Ovary (tissue), 9 donors: ENCODE measurements around the gene IL1RAP. TPM values are rescaled to one million over a fixed set of nuclear protein-coding genes. Genes with fewer than 3 reads are reported as not detected.

Source experiments
- DNase-seq, 5 donors: peaks; one replicate each; pipeline ENCODE4 v3.0.0-alpha.2; 2019 to 2020
- H3K27ac ChIP-seq, 2 donors: fragments of 200-600 bp; one replicate each; pipeline versions ENCODE4 v1.5.1 to v1.8.0; 2019 to 2022
- H3K27me3 ChIP-seq: fragments of 200-600 bp; one replicate; pipeline ENCODE4 v1.8.0; 2022
- H3K36me3 ChIP-seq: fragments of 200-600 bp; sonication (generic); one replicate; pipeline ENCODE4 v1.5.1; 2019
- H3K4me1 ChIP-seq: one replicate; pipeline ENCODE4 v1.8.1; 2013; ENCODE audit warnings: mild to moderate bottlenecking, moderate library complexity; ENCODE audit not compliant: insufficient read depth
- H3K4me3 ChIP-seq: fragments of 200-600 bp; sonication (generic); one replicate; pipeline ENCODE4 v1.5.1; 2017
- H3K9me3 ChIP-seq, 2 donors: fragments of 200-600 bp in 1 of 2; sonication (generic) in 1 of 2; one replicate each; pipeline versions ENCODE4 v1.5.1 to v1.8.1; 2013 to 2019; ENCODE audit warnings: mild to moderate bottlenecking in 1 of 2, moderate library complexity in 1 of 2
- EP300 ChIP-seq: sonication (generic); formaldehyde crosslinking; IDR thresholded peaks from one replicate; pipeline ENCODE4 v1.6.1; 2017; ENCODE audit warnings: antibody characterized with exemption
- POLR2A ChIP-seq: fragments of 450-650 bp; IDR thresholded peaks from one replicate; pipeline ENCODE4 v1.6.1; 2017; ENCODE audit warnings: antibody characterized with exemption, mild to moderate bottlenecking, moderate library complexity
- WGBS, 3 donors: extraction: QIAGEN DNeasy Blood & Tissue Kit in 1 of 3; methylation state at CpG; one replicate each; pipeline versions ENCODE4 v1.1.5 to v1.1.7; 2013 to 2017; 5-methylcytosine and 5-hydroxymethylcytosine counted together
- intact Hi-C, 4 donors: fragments of 100-400 bp; cut with DNase I; formaldehyde crosslinking; loops; one replicate each; pipeline versions ENCODE4 v1.11.0 to v1.15.1; 2022 to 2023
- polyA plus RNA-seq, 2 donors: library from polyadenylated mRNA; stranded (reverse); fragments of 200-250 nt in 1 of 2; fragments of 350-450 nt in 1 of 2; fragmentation: Illumina TruSeq in 1 of 2; extraction: RNeasy Lipid Tissue Mini Kit (QIAGEN cat#74804) in 1 of 2; gene quantifications; one replicate each; pipeline ENCODE4 v1.2.3, GENCODE V29; 2013 to 2014
- total RNA-seq, 7 donors: library from RNA; depleted of rRNA in 2 of 7; stranded (reverse); fragments of >200 nt in 2 of 7; fragmentation: NEBNext Ultra II Directional in 3 of 7; extraction: Animal tissue kit (Norgen Biotek cat#: 25700) in 3 of 7; gene quantifications; one replicate each; pipeline versions ENCODE4 v1.1.0 to v1.2.4, GENCODE V29; 2016 to 2023
- TF ChIP-seq, protein P1 (sequence below), 3 donors: fragments of 450-650 bp in 2 of 3; fragments of 200-600 bp in 1 of 3; IDR thresholded peaks; one replicate each; pipeline versions ENCODE4 v1.5.1 to v1.8.0; 2016 to 2022; ENCODE audit warnings: antibody characterized with exemption in 3 of 3, mild to moderate bottlenecking in 1 of 3
- donor health status: DM: no; HTN: no; CAD: no; lungs with moderate emphysema.
- donor health status: DM: no; HTN: no; CAD: no.
- donor health status: Bipolar disorder and iron deficiency.
- donor health status: DM: yes; HTN: yes; CAD: no.
- donor health status: DM: no; HTN: no; CAD: no.
- donor health status: DM: yes; HTN: yes; CAD: no.

The IL1RAP gene
- total and polyA plus RNA-seq, 9 donors = 3.2 to 20.3 (median 7.8) TPM

DNA sequence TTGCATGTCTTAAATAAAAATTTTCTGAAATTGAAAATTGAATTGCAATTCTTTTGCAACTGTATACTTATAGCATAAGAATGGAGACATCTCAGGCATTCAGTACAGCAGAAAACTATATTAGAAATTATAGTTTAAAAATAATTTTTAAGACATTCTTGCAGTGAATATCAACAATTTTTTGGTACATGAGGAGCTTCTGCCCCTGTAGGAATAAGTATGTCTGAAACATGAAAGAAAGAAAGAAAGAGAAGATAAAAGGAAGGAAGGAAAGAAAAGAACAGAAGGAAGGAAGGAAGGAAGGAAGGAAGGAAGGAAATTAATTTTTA lies 183.6 kb downstream of the IL1RAP start:
- intact Hi-C loops = no loop called here
- no peaks in the 10 kb centered on the region for H3K4me1 ChIP-seq

DNA sequence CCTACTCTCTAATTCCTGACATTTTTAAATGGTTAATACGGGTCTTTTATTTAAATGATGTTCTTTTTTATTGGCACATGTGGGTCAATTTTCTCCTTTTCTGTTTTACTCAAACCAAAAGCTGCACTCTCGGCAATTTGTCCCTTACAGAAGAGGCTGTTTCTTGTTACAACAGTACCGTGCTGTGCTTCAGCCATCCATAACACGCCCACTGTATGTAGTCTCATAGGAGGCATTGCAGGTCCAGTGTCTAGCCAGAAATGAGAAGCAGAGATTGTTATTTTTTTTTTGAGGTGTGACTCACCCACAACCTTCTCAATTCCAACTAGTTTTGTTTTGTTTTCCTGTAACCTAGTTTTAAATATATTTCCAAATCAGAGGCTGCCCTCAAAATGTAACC lies 184.0 kb downstream of the IL1RAP start:
- no peaks in the 10 kb centered on the region for H3K4me1 ChIP-seq
- no peaks in the 10 kb centered on the region for H3K9me3 ChIP-seq
- no peak overlapping the region for H3K27ac ChIP-seq
- intact Hi-C loops = no loop called here
- DNase-seq = no peak
- H3K27me3 ChIP-seq = no peaks in the 10 kb centered on the region
- no peak for TF ChIP-seq POLR2A
- TF ChIP-seq, protein P1, sequence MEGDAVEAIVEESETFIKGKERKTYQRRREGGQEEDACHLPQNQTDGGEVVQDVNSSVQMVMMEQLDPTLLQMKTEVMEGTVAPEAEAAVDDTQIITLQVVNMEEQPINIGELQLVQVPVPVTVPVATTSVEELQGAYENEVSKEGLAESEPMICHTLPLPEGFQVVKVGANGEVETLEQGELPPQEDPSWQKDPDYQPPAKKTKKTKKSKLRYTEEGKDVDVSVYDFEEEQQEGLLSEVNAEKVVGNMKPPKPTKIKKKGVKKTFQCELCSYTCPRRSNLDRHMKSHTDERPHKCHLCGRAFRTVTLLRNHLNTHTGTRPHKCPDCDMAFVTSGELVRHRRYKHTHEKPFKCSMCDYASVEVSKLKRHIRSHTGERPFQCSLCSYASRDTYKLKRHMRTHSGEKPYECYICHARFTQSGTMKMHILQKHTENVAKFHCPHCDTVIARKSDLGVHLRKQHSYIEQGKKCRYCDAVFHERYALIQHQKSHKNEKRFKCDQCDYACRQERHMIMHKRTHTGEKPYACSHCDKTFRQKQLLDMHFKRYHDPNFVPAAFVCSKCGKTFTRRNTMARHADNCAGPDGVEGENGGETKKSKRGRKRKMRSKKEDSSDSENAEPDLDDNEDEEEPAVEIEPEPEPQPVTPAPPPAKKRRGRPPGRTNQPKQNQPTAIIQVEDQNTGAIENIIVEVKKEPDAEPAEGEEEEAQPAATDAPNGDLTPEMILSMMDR (IDR thresholded peaks at IDR 0.05) = no peak
- TF ChIP-seq EP300 = no peak
- WGBS, 3 donors = 35 to 42% (median 39%) methylated on average over 4 of the region's 4 CpGs
- H3K4me3 ChIP-seq = no peak overlapping the region
- H3K36me3 ChIP-seq = no peaks in the 10 kb centered on the region

More for the DNA sequence above, 183.6 kb downstream of the IL1RAP start:
- no peaks in the 10 kb centered on the region for H3K9me3 ChIP-seq
- no peak overlapping the region for H3K4me3 ChIP-seq
- no peaks in the 10 kb centered on the region for H3K27me3 ChIP-seq
- no peaks in the 10 kb centered on the region for H3K36me3 ChIP-seq
- DNase-seq = no peak
- no peak overlapping the region for H3K27ac ChIP-seq
- TF ChIP-seq EP300 = no peak
- TF ChIP-seq, protein P1 (IDR thresholded peaks at IDR 0.05) = no peak
- no peak for TF ChIP-seq POLR2A

GRCh38 chr3:190699776-190700175 lies 185.9 kb downstream of the IL1RAP start:
- H3K27me3 ChIP-seq = no peaks in the 10 kb centered on the region
- intact Hi-C loops = no loop called here
- H3K36me3 ChIP-seq = no peaks in the 10 kb centered on the region
- 85 to 87% (median 86%) methylated on average over 2 of the region's 2 CpGs for WGBS, 3 donors
- no peaks in the 10 kb centered on the region for H3K9me3 ChIP-seq
- no peaks in the 10 kb centered on the region for H3K4me1 ChIP-seq
- no peak overlapping the region for H3K27ac ChIP-seq
- H3K4me3 ChIP-seq = no peak overlapping the region
- DNase-seq = no peak
- TF ChIP-seq EP300 (no peak), POLR2A (no peak)
- TF ChIP-seq, protein P1 (IDR thresholded peaks at IDR 0.05) = no peak

DNA sequence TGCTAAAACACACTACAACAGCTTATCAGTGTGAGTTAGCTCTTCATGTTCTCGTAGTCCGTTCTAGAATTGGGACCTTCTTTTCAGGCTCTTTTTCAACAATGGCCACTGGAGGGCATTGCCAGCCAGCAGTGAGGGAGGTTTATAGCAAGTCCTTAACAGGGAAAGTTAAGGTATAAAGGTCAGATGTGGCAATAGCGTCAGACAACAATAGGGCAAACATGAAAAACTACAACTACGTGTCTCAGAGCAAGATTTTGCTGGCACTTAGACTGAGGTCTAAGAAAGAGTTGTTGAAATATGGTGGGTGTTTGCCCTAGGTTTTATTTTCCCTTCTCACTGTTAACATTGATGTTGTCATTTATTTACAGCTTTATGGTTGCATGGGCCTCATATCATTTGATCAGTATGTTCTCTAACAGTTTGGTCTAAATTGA lies 187.2 kb downstream of the IL1RAP start:
- H3K27ac ChIP-seq = no peak overlapping the region
- 15 to 37% (median 21%) methylated on average over 4 of the region's 4 CpGs for WGBS, 3 donors
- H3K4me3 ChIP-seq = no peak overlapping the region
- H3K27me3 ChIP-seq = no peaks in the 10 kb centered on the region
- TF ChIP-seq, protein P1 (IDR thresholded peaks at IDR 0.05) = no peak
- TF ChIP-seq POLR2A (no peak), EP300 (no peak)
- intact Hi-C loops = no loop called here
- H3K4me1 ChIP-seq = no peaks in the 10 kb centered on the region
- H3K36me3 ChIP-seq = no peaks in the 10 kb centered on the region
- peak in 3 of 5 donors; percentile 10 to 40 (median 13) for DNase-seq
- no peaks in the 10 kb centered on the region for H3K9me3 ChIP-seq

- H3K27me3 ChIP-seq = no peaks in the 10 kb centered on the region
- H3K4me3 ChIP-seq = no peak overlapping the region
- no peak overlapping the region for H3K27ac ChIP-seq
- no peaks in the 10 kb centered on the region for H3K4me1 ChIP-seq
- intact Hi-C loops = no loop called here
- no peak for DNase-seq
- H3K9me3 ChIP-seq = no peaks in the 10 kb centered on the region
- no peak for TF ChIP-seq EP300
- TF ChIP-seq, protein P1 (IDR thresholded peaks at IDR 0.05) = no peak
- no peaks in the 10 kb centered on the region for H3K36me3 ChIP-seq
- WGBS, 3 donors = 64 to 82% (median 76%) methylated on average over 3 of the region's 3 CpGs
Observed at GRCh38 chr3:190706582-190706981, 192.7 kb downstream of the IL1RAP start.
